Activated CD8-positive, alpha-beta memory T cell treated with anti-CD3 and anti-CD28 coated beads for 4 hours (primary cell): ENCODE measurements around the gene MLLT10.

Source experiments
- DNase-seq, 2 donors: peaks; one replicate each; pipeline ENCODE4 v3.0.0-alpha.2; 2020; ENCODE audit warnings: low read depth in 2 of 2

MLLT10 gene

GRCh38 chr10:21634599-21635365, 100.8 kb downstream of the MLLT10 start:
- DNase-seq: no peak

- no peak for DNase-seq
Observed at GRCh38 chr10:21637795-21638194, 103.8 kb downstream of the MLLT10 start.

- DNase-seq: no peak
Observed at GRCh38 chr10:21638681-21639080, 104.6 kb downstream of the MLLT10 start.

GRCh38 chr10:21648040-21648439, 114.0 kb downstream of the MLLT10 start:
- no peak for DNase-seq

GRCh38 chr10:21649454-21649872, 115.4 kb downstream of the MLLT10 start:
- no peak for DNase-seq

- DNase-seq: no peak
Observed at GRCh38 chr10:21650353-21650752, 116.3 kb downstream of the MLLT10 start.

- no peak for DNase-seq
Observed at GRCh38 chr10:21655236-21655635, 121.2 kb downstream of the MLLT10 start.

GRCh38 chr10:21655687-21656086, 121.7 kb downstream of the MLLT10 start:
- DNase-seq: no peak

- no peak for DNase-seq
Observed at GRCh38 chr10:21661087-21661486, 127.1 kb downstream of the MLLT10 start.

GRCh38 chr10:21661935-21662334, 127.9 kb downstream of the MLLT10 start:
- DNase-seq: no peak

GRCh38 chr10:21662635-21663034, 128.6 kb downstream of the MLLT10 start:
- DNase-seq: no peak

- DNase-seq: no peak
Observed at GRCh38 chr10:21668831-21669230, 134.8 kb downstream of the MLLT10 start.

GRCh38 chr10:21670391-21670790, 136.4 kb downstream of the MLLT10 start:
- DNase-seq: no peak

- DNase-seq: no peak
Observed at GRCh38 chr10:21673668-21674067, 139.6 kb downstream of the MLLT10 start.

- no peak for DNase-seq
Observed at GRCh38 chr10:21675157-21675796, 141.2 kb downstream of the MLLT10 start.

- no peak for DNase-seq
Observed at GRCh38 chr10:21677551-21677950, 143.5 kb downstream of the MLLT10 start.

GRCh38 chr10:21681156-21681555, 147.1 kb downstream of the MLLT10 start:
- DNase-seq: no peak

GRCh38 chr10:21687266-21688008, 153.4 kb downstream of the MLLT10 start:
- no peak for DNase-seq

GRCh38 chr10:21688009-21688332, 153.9 kb downstream of the MLLT10 start:
- DNase-seq: no peak

- no peak for DNase-seq
Observed at GRCh38 chr10:21688870-21689269, 154.8 kb downstream of the MLLT10 start.

- DNase-seq: no peak
Observed at GRCh38 chr10:21689881-21690280, 155.8 kb downstream of the MLLT10 start.

- no peak for DNase-seq
Observed at GRCh38 chr10:21692916-21693315, 158.9 kb downstream of the MLLT10 start.

- DNase-seq: no peak
Observed at GRCh38 chr10:21693418-21693817, 159.4 kb downstream of the MLLT10 start.
